ENCODE measurements around the gene WDR64. TPM values are rescaled to one million over a fixed set of nuclear protein-coding genes. Genes with fewer than 3 reads are reported as not detected.

Gene WDR64
- total RNA-seq, 2 experiments from 2014 or later: not detected

DNA sequence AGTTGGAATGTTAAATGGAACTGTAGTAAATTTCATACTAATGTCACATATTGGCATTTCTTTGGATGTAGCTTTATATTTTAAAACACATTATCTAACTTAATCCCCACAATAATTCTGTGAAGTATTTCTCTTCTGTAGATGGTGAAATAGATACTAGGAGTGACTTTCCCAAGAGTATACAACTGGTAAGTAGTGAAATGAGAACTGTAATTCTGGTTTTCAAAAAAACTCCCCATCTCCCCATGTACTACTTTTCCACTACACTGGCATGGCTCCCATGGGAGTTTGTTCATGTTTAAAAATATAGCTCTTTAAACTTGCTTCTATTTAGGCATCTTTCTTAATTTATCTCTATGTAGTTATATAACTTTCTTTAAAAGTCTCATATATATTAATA is 22.1 kb upstream of the WDR64 start:
- ChIA-PET POLR2A (no interaction called here), CTCF (interaction anchor here (0.6 kb wide), 1 partner anchor 118 kb away, joined by 3 read pairs; no protein-coding TSS in a partner anchor)

DNA sequence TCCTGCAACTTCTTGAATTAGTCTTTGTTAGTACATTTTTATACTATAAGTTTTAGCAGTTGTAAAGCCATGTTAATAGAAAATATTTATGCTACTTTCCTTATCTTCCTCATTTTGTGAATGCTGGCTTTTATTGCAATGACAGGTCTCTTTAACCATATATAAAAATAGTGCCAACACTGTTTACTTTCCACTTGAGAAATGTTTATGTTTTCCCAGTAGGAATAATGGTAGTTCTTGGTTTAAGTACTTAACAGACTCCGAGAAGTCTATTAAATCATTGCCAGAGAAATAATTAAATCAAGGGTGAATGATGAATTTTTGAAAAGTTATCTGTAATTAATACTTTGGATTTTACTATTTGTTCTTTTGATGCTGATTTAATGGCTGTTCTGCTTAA is 21.6 kb upstream of the WDR64 start:
- POLR2A ChIA-PET: no interaction called here
- CTCF ChIA-PET: interaction anchor here (0.6 kb wide), 1 partner anchor 119 kb away, joined by 3 read pairs; no protein-coding TSS in a partner anchor

DNA sequence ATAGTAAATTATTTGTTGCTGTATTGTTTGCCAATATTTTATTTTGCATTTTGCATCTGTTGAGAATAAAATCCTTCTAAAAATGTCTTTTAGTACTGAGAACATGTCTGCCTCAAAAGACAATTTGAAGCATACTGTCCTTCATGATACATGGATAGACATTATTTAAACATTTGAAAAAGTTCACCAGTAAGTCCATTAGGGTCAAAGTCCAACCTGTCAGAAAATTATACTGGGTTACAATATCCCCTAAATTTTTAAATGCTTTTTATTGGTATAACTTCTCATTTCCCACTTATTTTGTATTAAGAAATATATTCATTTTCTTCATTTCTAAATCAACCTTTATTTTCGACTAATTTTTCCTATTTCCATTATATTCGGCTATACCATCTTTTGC is 21.2 kb upstream of the WDR64 start:
- CTCF ChIA-PET: no interaction called here
- POLR2A ChIA-PET: no interaction called here

DNA sequence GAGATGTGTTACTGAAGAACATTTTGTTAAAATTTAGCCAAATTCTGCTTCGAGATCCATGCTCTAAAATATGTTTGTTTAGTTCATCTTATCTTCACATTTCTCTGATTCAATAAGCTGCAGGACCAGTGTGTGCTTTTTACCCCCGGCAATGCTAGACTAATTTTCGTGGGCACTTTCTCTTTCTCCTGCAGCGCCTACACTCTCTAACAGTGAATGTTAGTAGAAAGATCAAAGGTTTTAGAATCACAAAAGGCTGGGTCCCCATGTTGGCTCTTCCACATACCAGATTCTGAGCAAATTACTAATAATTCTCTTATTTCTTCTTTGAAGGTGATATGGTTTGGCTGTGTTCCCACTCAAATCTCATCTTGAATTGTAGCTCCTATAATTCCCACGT is 20.4 kb upstream of the WDR64 start:
- ChIA-PET CTCF (no interaction called here), POLR2A (no interaction called here)

DNA sequence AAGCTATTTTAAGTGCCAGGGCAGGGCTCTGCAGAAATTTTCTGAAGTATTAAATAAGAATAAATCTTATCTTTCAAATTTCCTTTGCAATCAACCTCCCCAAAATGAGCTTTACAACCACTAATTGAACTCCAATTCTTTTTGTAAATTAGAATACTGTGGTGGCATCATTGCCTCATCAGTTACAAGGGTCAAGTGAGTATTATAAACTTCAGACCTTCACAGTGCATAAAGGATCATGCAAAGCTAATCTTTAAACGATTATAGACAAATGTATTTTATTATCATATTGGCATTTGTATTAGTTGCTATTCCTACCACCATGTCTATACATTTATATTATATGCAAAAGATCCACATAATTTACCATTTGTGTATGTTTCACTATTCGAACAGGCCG is 19.1 kb upstream of the WDR64 start:
- POLR2A ChIA-PET: no interaction called here
- CTCF ChIA-PET: no interaction called here

DNA sequence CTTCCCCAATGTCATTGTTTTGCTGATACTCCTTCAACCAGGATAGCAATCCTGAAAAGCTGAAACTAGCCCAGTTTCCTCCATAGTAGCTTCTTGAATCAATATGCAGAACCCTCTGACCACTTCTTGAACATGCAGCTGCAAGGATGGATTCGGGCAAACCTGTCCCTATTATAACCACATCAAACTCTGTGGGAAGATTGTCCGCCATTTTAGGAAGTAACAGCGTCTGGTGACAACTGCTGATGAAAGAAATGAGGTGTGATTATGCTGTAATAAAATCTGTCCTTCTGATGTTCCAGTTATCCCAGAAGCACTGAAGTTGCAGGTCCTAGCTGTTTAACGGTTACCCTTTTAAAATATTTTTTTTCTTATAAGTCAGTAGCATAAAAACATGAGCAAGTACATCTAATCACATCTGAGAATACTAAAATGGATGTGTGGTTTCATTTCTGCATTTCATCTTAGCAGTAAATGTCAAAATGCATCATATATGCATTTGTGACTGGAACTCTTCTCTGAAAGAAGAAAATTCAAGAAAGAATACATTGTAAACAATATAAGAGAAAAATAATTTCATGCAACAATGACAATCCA is 16.4 kb upstream of the WDR64 start:
- POLR2A ChIA-PET: no interaction called here
- CTCF ChIA-PET: no interaction called here

DNA sequence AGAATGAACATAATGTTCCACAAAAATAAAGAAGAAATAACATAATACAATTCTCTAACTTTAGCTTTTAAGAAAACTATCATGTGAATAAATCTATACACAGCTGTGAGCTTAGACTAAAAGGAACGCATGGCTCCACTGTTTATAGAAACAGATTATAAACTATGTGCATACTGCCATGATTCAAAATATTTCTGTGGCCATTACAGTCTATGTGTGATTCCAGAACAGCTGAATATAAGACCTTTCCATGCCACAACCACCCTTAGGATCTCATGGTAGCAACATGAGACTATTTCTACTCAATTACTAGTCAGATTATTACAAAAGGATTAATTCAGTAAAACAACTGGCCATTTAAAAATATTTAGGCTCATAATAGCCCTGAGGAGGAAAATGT is 15.8 kb upstream of the WDR64 start:
- CTCF ChIA-PET: no interaction called here
- POLR2A ChIA-PET: no interaction called here

DNA sequence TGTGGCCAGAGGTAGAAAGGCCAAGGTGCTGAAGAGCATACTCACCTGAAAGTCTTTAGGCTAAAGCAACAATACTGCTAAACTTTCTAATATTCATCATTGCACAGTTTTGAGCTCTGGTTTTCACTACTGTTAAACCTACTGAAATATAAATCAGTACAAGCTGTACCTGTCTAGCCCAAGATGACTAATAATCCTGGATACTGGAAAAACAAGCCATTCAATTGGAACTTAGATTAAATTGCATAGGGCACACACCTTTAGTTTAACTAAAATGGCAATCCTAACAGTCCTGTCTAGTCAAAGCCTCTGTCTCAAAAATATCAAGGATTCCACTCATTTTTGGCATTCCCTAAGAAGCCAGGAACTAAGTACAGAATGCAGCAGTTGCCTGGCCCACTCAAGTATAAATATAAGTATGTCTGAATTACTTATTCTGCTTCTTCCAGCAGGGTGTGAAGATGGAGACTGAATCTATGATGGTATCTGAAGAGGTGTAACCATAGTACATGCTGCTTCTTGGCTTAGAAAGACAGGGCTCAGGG is 15.0 kb upstream of the WDR64 start:
- POLR2A ChIA-PET: no interaction called here
- CTCF ChIA-PET: interaction anchor here (1.4 kb wide), 1 partner anchor 26 kb away, joined by 4 read pairs; no protein-coding TSS in a partner anchor

DNA sequence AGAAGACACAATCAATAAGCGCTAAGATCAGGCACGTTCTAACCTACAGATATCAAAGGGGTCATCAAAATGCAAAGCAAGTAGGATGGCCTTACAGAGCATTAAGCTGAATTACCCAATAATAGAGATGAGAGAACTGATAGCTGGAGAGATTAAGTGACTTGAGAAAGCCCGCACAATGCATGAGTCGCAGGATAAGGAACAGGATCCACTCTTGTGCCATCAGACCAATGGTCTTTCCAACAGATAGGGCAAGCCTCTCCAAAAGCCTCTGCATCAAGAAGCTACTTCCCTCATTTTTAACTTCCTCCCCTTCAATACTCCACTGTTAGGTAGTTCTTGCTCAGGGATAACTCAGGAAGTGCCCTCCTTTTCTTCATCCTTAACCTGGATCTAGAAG is 14.5 kb upstream of the WDR64 start:
- ChIA-PET CTCF (interaction anchor here (1.0 to 1.4 kb wide), 2 partner anchors 27 to 41 kb away, joined by 3 to 4 read pairs; no protein-coding TSS in a partner anchor), POLR2A (no interaction called here)

DNA sequence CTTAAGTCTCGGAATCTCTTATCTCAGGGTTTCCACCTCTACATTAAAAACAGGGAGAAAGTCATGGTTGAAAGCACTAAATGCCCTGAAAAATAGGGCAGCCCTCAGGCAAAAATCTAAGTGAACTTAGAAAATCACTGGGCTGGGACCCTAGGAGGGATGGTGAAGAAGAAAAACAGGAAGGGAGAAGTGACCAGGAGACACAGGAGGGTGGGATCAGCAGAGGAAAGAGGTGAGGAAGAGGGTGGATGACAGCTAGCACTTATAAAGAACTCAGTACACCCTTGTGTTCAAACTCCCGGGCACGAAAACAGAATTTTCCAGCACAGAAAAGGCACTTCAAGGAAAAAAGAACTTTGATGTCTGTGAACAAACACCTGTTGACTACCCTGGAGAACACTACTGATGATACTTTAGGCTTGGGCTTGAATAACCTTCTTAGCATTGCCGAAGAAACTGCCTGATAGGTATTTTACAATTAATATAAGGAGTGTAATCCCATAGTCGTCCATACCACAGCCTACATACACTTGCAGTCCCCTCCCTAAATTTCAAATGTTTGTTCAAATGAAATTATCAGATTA is 13.9 kb upstream of the WDR64 start:
- CTCF ChIA-PET: interaction anchor here (1.0 to 1.4 kb wide), 2 partner anchors 27 to 41 kb away, joined by 3 to 4 read pairs; no protein-coding TSS in a partner anchor
- POLR2A ChIA-PET: interaction anchor here (0.8 kb wide), 1 partner anchor 210 kb away, joined by 6 read pairs; the partner anchor contains the start of gene EXO1

DNA sequence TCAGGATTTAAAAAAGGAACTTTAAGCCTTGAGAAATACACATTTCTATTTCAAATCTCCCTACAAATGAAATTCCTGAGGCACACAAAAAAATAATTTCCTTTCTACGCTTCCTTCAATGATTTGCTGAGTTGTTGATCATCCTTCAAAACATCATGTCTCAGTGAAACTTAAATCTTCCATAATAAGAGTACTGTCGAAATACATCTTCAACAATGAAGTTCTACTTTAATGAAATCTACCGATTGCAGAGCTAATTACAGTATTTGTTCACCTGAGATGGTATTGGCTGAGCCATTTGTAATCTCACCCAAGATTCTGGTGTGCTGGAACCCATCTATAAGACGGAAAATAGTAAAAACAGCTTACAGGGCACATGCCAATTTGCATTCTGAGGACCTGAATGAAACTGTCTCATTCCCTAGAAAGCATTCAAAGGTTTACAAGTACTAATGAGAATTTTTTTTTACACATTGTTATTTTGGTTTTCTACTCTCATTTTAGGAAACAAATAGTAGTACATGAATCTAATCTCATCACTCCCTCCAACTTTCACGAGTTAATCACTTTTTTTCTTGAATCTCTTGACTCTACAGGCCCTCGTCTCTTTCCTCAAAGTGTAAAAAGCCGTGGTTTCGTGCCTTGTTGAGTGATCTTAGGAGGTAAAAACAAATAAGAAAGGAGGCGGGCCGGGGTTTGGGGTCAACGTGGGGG is 13.0 kb upstream of the WDR64 start:
- CTCF ChIA-PET: no interaction called here

DNA sequence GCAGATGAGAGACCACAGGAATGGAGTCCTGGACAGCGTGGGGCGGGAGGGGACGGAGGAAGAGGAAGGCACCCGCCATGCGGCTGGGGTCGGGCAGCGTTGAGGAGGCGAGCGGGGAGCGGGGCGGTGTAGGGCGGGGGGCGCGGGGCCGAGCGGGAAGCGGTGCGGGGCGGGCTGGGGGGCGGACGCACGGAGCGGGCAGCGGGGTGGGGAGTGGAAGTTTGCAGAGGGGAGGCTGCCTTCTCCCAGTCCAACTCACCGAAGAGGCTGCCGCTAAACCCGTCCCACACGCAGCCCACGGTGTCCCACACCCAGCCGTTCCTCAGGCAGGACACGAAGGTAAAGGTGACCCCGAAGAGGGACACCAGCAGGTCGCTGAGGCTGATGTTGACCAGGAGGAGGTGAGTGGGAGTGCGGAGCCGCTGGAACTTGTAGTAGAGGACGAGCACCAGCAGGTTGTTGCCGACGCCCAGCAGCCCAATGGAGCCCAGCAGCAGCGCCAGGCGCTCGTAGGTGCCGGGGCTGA is 12.4 kb upstream of the WDR64 start:
- ChIA-PET CTCF (no interaction called here), POLR2A (interaction anchor here (1.2 kb wide), 1 partner anchor 208 kb away, joined by 5 read pairs; the partner anchor contains the start of gene EXO1)

More for the DNA sequence above, 13.0 kb upstream of the WDR64 start:
- POLR2A ChIA-PET: interaction anchor here (0.7 to 0.8 kb wide), 2 partner anchors 119 to 209 kb away, joined by 3 to 6 read pairs; partner anchors contain the start of genes EXO1 and FH

DNA sequence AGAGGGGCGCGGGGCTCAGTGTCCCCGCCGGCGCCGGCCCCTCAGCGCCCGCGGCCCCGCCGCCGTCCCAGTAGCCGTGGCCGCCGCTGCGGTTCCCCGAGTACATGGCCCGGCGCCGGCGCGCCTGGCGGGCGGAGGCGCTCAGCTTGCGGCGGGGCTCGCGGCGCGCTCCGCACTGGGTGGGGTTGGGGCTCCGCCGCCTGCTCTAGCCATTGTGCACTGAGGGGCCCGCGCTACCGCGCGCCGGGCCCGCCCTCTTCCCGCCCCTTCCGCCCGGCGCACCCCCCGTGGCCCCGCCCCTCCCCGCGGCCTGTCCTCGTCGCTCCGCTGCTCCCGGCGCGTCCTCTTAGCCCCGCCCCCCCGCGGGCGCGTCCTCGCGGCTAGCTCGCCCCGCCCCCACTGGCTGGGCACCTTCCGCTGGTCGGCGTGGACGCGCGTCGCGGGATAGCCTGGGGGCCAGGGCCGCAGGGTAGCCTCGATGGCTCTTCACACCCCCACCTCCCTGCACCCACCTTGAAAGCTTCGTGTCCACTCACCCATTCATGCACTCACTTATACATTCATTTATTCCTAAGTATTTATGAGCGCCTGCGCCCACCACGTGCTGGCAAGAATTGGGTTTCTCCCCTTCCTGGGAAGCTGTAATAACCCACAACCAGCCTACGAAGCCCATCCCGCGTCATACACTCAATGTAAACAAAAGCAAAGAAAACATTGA is 11.8 kb upstream of the WDR64 start, which contains the start of the genes CHML and OPN3:
Gene CHML (minus strand): TSS at position 221 of the 718 bp plus-strand sequence. CDS start 4,603 bp downstream, outside the sequence.
Gene OPN3 (minus strand): TSS at position 221 of the 718 bp plus-strand sequence. CDS start 115 bp downstream, at position 106.
- POLR2A ChIA-PET: interaction anchor here (0.6 to 1.2 kb wide), 3 partner anchors 23 to 209 kb away, joined by 3 to 5 read pairs (median 3); partner anchors contain the start of gene EXO1
- CTCF ChIA-PET: interaction anchor here (0.7 kb wide), 1 partner anchor 122 kb away, joined by 3 read pairs; no protein-coding TSS in a partner anchor

DNA sequence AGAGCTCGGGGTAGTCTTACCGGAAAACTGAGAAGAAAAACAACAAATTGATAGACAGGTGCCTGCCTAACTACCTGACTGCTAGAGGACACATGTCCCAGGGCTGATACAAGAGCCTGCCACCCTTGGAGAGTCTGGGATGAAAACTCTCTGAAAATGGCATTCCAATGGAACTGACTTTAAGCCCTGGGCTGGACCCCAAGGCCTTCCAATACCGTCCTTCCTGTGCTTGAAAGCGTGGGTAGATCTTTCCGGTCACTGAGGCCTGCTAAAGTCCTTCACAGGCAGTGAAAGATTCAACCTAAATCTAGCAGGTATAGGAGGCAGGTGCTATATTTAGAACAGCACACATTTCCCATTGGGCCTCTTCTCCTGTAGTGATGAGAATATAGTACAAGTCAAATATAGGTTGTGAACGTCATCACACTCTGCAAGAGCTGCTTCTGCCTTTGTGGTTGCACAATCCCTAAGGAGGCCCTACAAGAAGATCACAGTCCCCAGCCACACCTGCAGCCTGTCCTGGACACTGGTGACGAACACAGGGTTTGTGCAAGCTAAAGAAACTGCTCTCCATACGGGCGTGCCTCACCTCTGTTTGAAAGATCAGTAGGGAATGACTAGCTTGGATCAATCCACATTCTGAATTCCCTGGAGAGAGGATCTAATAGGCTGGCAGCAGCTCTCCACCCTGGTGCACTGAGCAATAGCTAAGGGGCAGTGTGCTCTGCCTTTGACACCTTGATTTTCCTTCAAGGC is 11.0 kb upstream of the WDR64 start:
- POLR2A ChIA-PET: interaction anchor here (0.5 to 1.2 kb wide), 4 partner anchors 23 to 245 kb away, joined by 3 to 5 read pairs (median 4); partner anchors contain the start of gene EXO1
- CTCF ChIA-PET: interaction anchor here (0.7 kb wide), 1 partner anchor 122 kb away, joined by 3 read pairs; no protein-coding TSS in a partner anchor

DNA sequence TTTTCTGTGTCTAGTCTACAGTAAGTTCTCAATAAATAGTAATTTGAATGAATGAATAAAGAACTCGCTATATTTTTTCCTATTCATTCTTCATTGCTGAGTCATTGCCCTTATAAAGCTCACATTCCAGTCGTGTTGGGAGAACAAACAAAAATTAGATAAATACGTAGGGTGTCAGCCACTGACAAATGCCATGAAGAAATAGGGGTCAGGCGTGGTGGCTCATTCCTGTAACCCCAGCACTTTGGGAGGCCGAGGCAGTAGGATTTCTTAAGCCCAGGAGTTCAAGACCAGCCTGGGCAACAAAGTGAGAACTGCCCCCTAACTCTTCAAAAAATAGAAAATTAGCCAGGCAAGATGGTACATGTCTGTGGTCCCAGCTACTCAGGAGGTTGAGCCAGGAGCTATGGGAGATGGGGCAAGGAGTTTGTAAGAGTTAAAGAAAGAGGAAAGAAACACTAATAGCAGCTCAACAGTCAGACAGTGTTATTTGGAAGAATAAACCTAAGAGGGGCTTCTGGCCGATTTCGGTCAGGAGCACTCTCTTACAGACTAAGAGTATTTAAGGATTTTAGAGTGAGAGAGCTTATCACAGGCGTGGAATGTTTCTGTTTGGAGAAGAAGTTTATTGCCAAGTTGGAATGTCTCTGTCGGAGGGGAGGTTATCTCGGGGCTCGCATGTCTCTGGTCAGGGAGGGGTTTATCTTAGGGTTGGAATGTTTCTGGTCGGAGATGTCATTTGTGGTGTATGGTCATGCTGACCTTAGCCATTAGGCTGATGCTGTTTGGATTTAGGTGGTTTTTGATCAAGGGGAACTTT is 10.1 kb upstream of the WDR64 start:
- POLR2A ChIA-PET: no interaction called here
- CTCF ChIA-PET: no interaction called here

DNA sequence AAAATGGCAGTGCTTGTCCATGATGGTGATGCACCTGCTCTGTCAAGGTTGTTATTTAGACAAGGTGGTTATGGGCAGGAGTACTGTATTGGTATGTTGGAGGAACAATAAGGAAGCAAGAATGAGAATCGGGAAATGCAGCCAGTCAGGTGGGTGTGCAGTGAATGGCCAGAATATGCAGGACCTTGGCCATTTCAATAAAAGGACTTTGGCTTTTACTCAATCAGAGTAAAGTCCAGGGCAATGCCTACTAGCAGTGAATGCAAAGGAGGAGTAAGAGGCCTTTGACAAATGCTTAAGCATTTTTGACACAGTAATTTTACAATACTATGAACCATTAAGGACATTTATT is 9.5 kb upstream of the WDR64 start:
- POLR2A ChIA-PET: no interaction called here

DNA sequence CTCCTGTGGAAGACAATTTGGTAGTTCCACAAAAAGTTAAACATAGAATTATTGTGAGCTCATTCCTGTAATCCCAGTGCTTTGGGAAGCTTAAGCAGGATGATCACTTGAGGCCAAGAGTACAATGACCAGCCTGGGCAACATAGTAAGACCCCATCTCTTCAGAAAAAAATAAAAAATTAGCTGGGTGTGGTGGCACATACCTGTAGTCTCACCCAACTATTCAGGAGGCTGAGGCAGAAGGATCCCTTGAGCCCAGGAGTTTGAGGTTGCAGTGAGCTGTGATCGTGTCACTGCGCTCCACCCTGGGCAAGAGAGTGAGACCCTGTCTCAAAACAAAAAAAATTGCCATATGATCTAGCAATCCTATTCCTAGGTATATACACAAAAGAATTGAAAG is 7.8 kb upstream of the WDR64 start:
- ChIA-PET CTCF (interaction anchor here (0.6 kb wide), 1 partner anchor 1005 kb away, joined by 3 read pairs; no protein-coding TSS in a partner anchor), POLR2A (interaction anchor here (0.7 kb wide), 1 partner anchor 120 kb away, joined by 3 read pairs; no protein-coding TSS in a partner anchor)

More for the DNA sequence above, 9.5 kb upstream of the WDR64 start:
- CTCF ChIA-PET: no interaction called here
